Esophagus squamous epithelium (tissue), 5 donors: ENCODE data around the gene ABHD5. TPM values are rescaled to one million over a fixed set of nuclear protein-coding genes. Genes with fewer than 3 reads are reported as not detected.
A peak's percentile ranks its signal among the peaks of the same experiment; 100 is the strongest.

ENCODE experiments used
- DNase-seq: peaks from one replicate; lab custom pipeline; 2025; lab: John Stamatoyannopoulos, UW
- H3K27ac ChIP-seq, 4 donors: fragments of 200-600 bp; sonication (generic); one replicate each; pipeline ENCODE4 v1.5.1; 2016 to 2019; ENCODE audit warnings: mild to moderate bottlenecking in 1 of 4
- H3K27me3 ChIP-seq, 4 donors: fragments of 200-600 bp; sonication (generic); 1 replicate in 3 of 4; 2 replicates in 1 of 4; pipeline versions ENCODE4 v1.5.1 to v1.6.0; 2017 to 2021; ENCODE audit warnings: antibody characterized with exemption in 1 of 4
- H3K36me3 ChIP-seq, 3 donors: fragments of 200-600 bp; sonication (generic); one replicate each; pipeline ENCODE4 v1.5.1; 2016 to 2019
- H3K4me1 ChIP-seq, 3 donors: fragments of 200-600 bp; sonication (generic); one replicate each; pipeline ENCODE4 v1.5.1; 2017 to 2019
- H3K4me3 ChIP-seq, 4 donors: fragments of 200-600 bp; sonication (generic); 1 replicate in 3 of 4; 2 replicates in 1 of 4; pipeline ENCODE4 v1.5.1; 2016 to 2019; ENCODE audit warnings: mild to moderate bottlenecking in 2 of 4, moderate library complexity in 1 of 4
- H3K9me3 ChIP-seq, 3 donors: fragments of 200-600 bp; sonication (generic); one replicate each; pipeline ENCODE4 v1.5.1; 2016 to 2019
- POLR2A ChIP-seq, 4 donors: fragments of 450-650 bp; IDR thresholded peaks; one replicate each; pipeline ENCODE4 v1.6.1; 2017; ENCODE audit warnings: antibody characterized with exemption in 4 of 4, mild to moderate bottlenecking in 4 of 4, moderate library complexity in 3 of 4
- WGBS, 2 donors: methylation state at CpG; one replicate each; pipeline ENCODE4 v1.1.5; 2018; 5-methylcytosine and 5-hydroxymethylcytosine counted together
- intact Hi-C: fragments of 100-400 bp; cut with DNase I; formaldehyde crosslinking; loops from one replicate; pipeline ENCODE4 v1.15.0; 2022
- total RNA-seq, 4 donors: library from RNA; depleted of rRNA; stranded (reverse); fragments of >200 nt; gene quantifications; one replicate each; pipeline ENCODE4 v1.1.0, GENCODE V29; 2016
- TF ChIP-seq, protein P1 (sequence below), 6 experiments: fragments of 450-650 bp in 4 of 6; fragments of 200-600 bp in 2 of 6; sonication (generic) in 2 of 6; IDR thresholded peaks; one replicate each; pipeline ENCODE4 v1.5.1; 2016 to 2019; ENCODE audit warnings: antibody characterized with exemption in 6 of 6, mild to moderate bottlenecking in 4 of 6, moderate library complexity in 4 of 6
- donor health status: DM: yes; HTN: yes; CAD: no.

ABHD5 gene
- total RNA-seq, 4 donors from 2014 or later, result 28.3 to 38.1 (median 36.0) TPM

- Histone ChIP-seq H3K27me3 (no peaks in the 10 kb centered on the region), H3K4me3 (no peak overlapping the region), H3K9me3 (no peaks in the 10 kb centered on the region), H3K4me1 (peaks cover 0 to 22% (median 0%) of the 10 kb centered on the region in 3 donors), H3K36me3 (no peaks in the 10 kb centered on the region), H3K27ac (no peak overlapping the region)
- WGBS, 2 donors, result 100% methylated on average over 1 of the region's 4 CpGs; no CpG with 5 or more reads in 1 of the 2 donors
- no peak for DNase-seq
- TF ChIP-seq, protein P1, sequence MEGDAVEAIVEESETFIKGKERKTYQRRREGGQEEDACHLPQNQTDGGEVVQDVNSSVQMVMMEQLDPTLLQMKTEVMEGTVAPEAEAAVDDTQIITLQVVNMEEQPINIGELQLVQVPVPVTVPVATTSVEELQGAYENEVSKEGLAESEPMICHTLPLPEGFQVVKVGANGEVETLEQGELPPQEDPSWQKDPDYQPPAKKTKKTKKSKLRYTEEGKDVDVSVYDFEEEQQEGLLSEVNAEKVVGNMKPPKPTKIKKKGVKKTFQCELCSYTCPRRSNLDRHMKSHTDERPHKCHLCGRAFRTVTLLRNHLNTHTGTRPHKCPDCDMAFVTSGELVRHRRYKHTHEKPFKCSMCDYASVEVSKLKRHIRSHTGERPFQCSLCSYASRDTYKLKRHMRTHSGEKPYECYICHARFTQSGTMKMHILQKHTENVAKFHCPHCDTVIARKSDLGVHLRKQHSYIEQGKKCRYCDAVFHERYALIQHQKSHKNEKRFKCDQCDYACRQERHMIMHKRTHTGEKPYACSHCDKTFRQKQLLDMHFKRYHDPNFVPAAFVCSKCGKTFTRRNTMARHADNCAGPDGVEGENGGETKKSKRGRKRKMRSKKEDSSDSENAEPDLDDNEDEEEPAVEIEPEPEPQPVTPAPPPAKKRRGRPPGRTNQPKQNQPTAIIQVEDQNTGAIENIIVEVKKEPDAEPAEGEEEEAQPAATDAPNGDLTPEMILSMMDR (IDR thresholded peaks at IDR 0.05), result no peak
- no peak for TF ChIP-seq POLR2A (IDR thresholded peaks at IDR 0.05)
- intact Hi-C loops, result no loop called here
Observed at GRCh38 chr3:43735618-43736017, 44.9 kb downstream of the ABHD5 start.

- intact Hi-C loops, result no loop called here
- DNase-seq, result no peak
- Histone ChIP-seq H3K9me3 (no peaks in the 10 kb centered on the region), H3K4me1 (peaks cover 0 to 20% (median 0%) of the 10 kb centered on the region in 3 donors), H3K36me3 (no peaks in the 10 kb centered on the region), H3K27ac (no peak overlapping the region), H3K27me3 (no peaks in the 10 kb centered on the region), H3K4me3 (no peak overlapping the region)
- 58 to 68% methylated on average over 6 of the region's 8 CpGs for WGBS, 2 donors
- no peak for TF ChIP-seq POLR2A (IDR thresholded peaks at IDR 0.05)
- TF ChIP-seq, protein P1 (IDR thresholded peaks at IDR 0.05), result no peak
Observed at GRCh38 chr3:43736558-43737440, 46.1 kb downstream of the ABHD5 start.

DNA sequence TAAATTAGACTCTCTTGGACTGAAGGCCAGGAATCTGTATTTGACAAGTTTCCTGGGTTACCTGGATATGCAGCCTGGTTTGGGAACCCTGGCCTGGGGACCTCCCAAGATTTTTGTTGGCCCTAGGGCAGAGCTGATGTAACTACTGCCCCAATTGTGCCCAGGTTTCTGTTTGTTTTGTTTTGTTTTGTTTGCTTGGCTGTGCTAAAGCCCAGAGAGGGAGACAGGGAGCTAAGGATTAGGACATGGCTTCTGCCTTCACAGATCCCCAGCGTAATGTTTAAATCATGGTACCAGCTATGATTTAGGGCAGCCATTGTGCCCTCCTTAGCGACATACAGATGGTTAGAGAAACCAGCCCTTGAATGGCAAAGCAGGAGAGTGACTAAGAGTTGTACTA, 47.6 kb downstream of the ABHD5 start:
- TF ChIP-seq POLR2A (IDR thresholded peaks at IDR 0.05), result no peak
- TF ChIP-seq, protein P1 (IDR thresholded peaks at IDR 0.05), result no peak
- Histone ChIP-seq H3K9me3 (no peaks in the 10 kb centered on the region), H3K36me3 (no peaks in the 10 kb centered on the region), H3K27me3 (no peaks in the 10 kb centered on the region), H3K4me3 (no peak overlapping the region), H3K4me1 (peaks cover 0 to 19% (median 2%) of the 10 kb centered on the region in 3 donors), H3K27ac (no peak overlapping the region)
- intact Hi-C loops, result no loop called here
- 63 to 73% methylated on average over 2 of the region's 2 CpGs for WGBS, 2 donors
- no peak for DNase-seq

GRCh38 chr3:43742920-43743319, 52.2 kb downstream of the ABHD5 start:
- no peaks in the 10 kb centered on the region for H3K27me3 ChIP-seq
- DNase-seq, result no peak
- no peak overlapping the region for H3K27ac ChIP-seq

More at GRCh38 chr3:43742920-43743319, 52.2 kb downstream of the ABHD5 start:
- TF ChIP-seq, protein P1 (IDR thresholded peaks at IDR 0.05), result peak in 1 of 6 experiments; percentile 8
- TF ChIP-seq POLR2A (IDR thresholded peaks at IDR 0.05), result no peak
- Histone ChIP-seq H3K36me3 (no peaks in the 10 kb centered on the region), H3K9me3 (no peaks in the 10 kb centered on the region), H3K4me1 (peaks cover 0 to 3% (median 2%) of the 10 kb centered on the region in 3 donors), H3K4me3 (no peak overlapping the region)
- intact Hi-C loops, result no loop called here
- 39 to 42% methylated on average over 3 of the region's 3 CpGs for WGBS, 2 donors
